Common myeloid progenitor, CD34-positive (primary cell): ENCODE data around the gene CELF2.
A peak's percentile ranks its signal among the peaks of the same experiment; 100 is the strongest.

Source experiments
- CTCF ChIA-PET: fragments of 350-600 bp; sonication (Branson Sonifier 250); formaldehyde crosslinking; loops from one replicate; lab custom pipeline; 2021; ENCODE audit warnings: antibody characterized with exemption; lab: Charles Lee
- POLR2A ChIA-PET: fragments of 350-600 bp; sonication (Branson Sonifier 250); formaldehyde crosslinking; loops from one replicate; lab custom pipeline; 2021; ENCODE audit warnings: antibody characterized with exemption; lab: Charles Lee
- DNase-seq, 3 donors: peaks; one replicate each; pipeline versions ENCODE4 v3.0.0 to v3.0.0-alpha.2; 2013
- H3K27ac ChIP-seq, 2 experiments: 1 replicate in 1 of 2; 2 replicates in 1 of 2; pipeline ENCODE4 v1.7.0; 2013; ENCODE audit warnings: inconsistent platforms in 2 of 2, low read length in 2 of 2, mild to moderate bottlenecking in 2 of 2, low read depth in 1 of 2, moderate library complexity in 1 of 2; ENCODE audit not compliant: severe bottlenecking in 2 of 2, insufficient read depth in 1 of 2, poor library complexity in 1 of 2
- H3K27me3 ChIP-seq, 5 experiments: replicated peaks in 2 of 5; 1 replicate in 3 of 5; 2 replicates in 2 of 5; pipeline versions ENCODE4 v1.6.1 to v1.7.0; 2013; ENCODE audit warnings: low read length in 4 of 5, mild to moderate bottlenecking in 2 of 5, moderate library complexity in 2 of 5, inconsistent platforms in 1 of 5; ENCODE audit not compliant: insufficient read depth in 5 of 5, control insufficient read depth in 4 of 5
- H3K36me3 ChIP-seq, 4 experiments: 1 replicate in 2 of 4; 2 replicates in 2 of 4; pipeline versions ENCODE4 v1.6.1 to v1.7.0; 2013; ENCODE audit warnings: low read length in 3 of 4, control low read depth in 1 of 4, mild to moderate bottlenecking in 1 of 4; ENCODE audit not compliant: control insufficient read depth in 4 of 4, insufficient read depth in 4 of 4
- H3K4me1 ChIP-seq, 4 experiments: 1 replicate in 3 of 4; 2 replicates in 1 of 4; pipeline versions ENCODE4 v1.6.1 to v1.7.1; 2013; ENCODE audit warnings: low read length in 3 of 4, mild to moderate bottlenecking in 3 of 4, control low read depth in 1 of 4, inconsistent platforms in 1 of 4, moderate library complexity in 1 of 4; ENCODE audit not compliant: control insufficient read depth in 4 of 4, insufficient read depth in 4 of 4; ENCODE audit errors: control extremely low read depth in 1 of 4
- H3K4me3 ChIP-seq, 7 experiments: 1 replicate in 4 of 7; 2 replicates in 3 of 7; pipeline versions ENCODE4 v1.5.1 to v1.7.0; 2013; ENCODE audit warnings: mild to moderate bottlenecking in 7 of 7, low read length in 6 of 7, moderate library complexity in 6 of 7, inconsistent platforms in 2 of 7, low read depth in 2 of 7, control low read depth in 1 of 7; ENCODE audit not compliant: insufficient read depth in 4 of 7, control insufficient read depth in 1 of 7; ENCODE audit errors: extremely low read depth in 1 of 7
- H3K9me3 ChIP-seq, 5 experiments: 1 replicate in 4 of 5; 2 replicates in 1 of 5; pipeline versions ENCODE4 v1.6.1 to v1.7.1; 2013; ENCODE audit warnings: low read length in 4 of 5, mild to moderate bottlenecking in 2 of 5, inconsistent platforms in 1 of 5, low read depth in 1 of 5, moderate library complexity in 1 of 5; ENCODE audit not compliant: control insufficient read depth in 4 of 5, insufficient read depth in 2 of 5; ENCODE audit errors: control extremely low read depth in 1 of 5
- WGBS: methylation state at CpG from one replicate; pipeline ENCODE4 v1.1.5; 2013; ENCODE audit not compliant: insufficient coverage; 5-methylcytosine and 5-hydroxymethylcytosine counted together

Gene CELF2

GRCh38 chr10:11147722-11148121, 130.1 kb downstream of the CELF2 start:
- peak overlapping the region in 3 of 7 experiments; percentile 1 to 49 (median 33) for H3K4me3 ChIP-seq
- no peaks in the 10 kb centered on the region for H3K36me3 ChIP-seq
- ChIA-PET CTCF (interaction anchor here (0.8 to 5.1 kb wide), 4 partner anchors 12 to 29 kb away, joined by 3 to 78 read pairs (median 24); no protein-coding TSS in a partner anchor), POLR2A (interaction anchor here (7.1 kb wide), 1 partner anchor 17 kb away, joined by 64 read pairs; no protein-coding TSS in a partner anchor)
- H3K9me3 ChIP-seq: no peaks in the 10 kb centered on the region
- H3K4me1 ChIP-seq: peaks cover 64 to 94% (median 86%) of the 10 kb centered on the region in 4 experiments
- 0% methylated on average over 5 of the region's 9 CpGs for WGBS
- DNase-seq: peak; percentile 81 to 90 (median 86)
- peak overlapping the region; percentile 46 to 66 for H3K27ac ChIP-seq
- no peaks in the 10 kb centered on the region for H3K27me3 ChIP-seq

DNA sequence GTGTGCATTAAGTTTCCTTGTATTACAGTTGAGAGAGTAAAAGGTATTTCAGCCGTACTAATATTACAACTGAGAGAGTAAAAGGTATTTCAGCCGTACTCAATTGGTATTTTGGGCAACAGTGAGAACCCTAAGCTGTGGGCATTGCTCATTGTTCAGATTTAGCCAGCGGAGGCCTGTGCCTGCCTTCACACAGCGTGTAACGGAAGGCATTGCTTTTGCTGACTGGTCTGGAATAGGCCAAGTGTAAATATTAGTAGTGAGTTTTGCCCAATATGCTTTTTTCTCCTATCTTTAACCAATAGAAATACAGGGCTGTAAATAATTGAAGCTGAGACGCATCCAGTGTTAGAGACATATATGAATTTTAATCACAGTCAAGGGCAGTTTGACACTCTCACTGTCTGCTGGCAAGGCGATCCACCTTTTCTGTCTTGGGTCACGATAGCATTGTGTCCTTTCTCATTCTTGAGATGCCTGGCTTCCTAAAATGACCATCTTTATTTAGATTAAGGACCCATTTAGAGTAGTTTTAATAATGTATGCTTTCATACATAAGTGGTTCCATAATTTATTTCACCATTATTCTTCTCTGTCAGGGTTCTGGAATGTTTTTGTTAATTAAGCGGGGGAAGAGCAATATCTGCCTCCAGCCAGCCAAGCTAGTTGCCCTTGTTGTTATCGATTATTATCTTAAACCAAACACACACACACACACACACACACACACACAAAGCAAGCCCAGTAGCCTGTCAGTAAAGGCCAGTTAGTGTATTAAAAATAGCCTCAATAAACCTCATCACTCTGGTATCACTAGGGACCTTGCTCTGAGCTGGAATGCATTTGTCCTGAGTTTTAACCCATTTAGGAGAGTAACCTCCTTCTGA, 130.7 kb downstream of the CELF2 start:
- POLR2A ChIA-PET: interaction anchor here (7.1 kb wide), 1 partner anchor 17 kb away, joined by 64 read pairs; no protein-coding TSS in a partner anchor
- 81% methylated on average over 2 of the region's 10 CpGs for WGBS
- Histone ChIP-seq H3K4me3 (peak overlapping the region in 3 of 7 experiments; percentile 1 to 49 (median 33)), H3K27ac (peak overlapping the region; percentile 46 to 66), H3K27me3 (no peaks in the 10 kb centered on the region), H3K4me1 (peaks cover 60 to 90% (median 81%) of the 10 kb centered on the region in 4 experiments), H3K36me3 (no peaks in the 10 kb centered on the region), H3K9me3 (no peaks in the 10 kb centered on the region)
- DNase-seq: no peak
- CTCF ChIA-PET: interaction anchor here (0.8 to 4.8 kb wide), 9 partner anchors 11 to 45 kb away, joined by 3 to 43 read pairs (median 4); no protein-coding TSS in a partner anchor

GRCh38 chr10:11149807-11150141, 132.1 kb downstream of the CELF2 start:
- H3K27ac ChIP-seq: peak overlapping the region in 1 of 2 experiments; percentile 49
- WGBS: 73% methylated on average over 2 of the region's 3 CpGs
- ChIA-PET POLR2A (interaction anchor here (1.7 to 7.1 kb wide), 2 partner anchors 11 to 15 kb away, joined by 8 to 64 read pairs; no protein-coding TSS in a partner anchor), CTCF (interaction anchor here (0.9 to 4.8 kb wide), 8 partner anchors 10 to 48 kb away, joined by 3 to 43 read pairs (median 4); no protein-coding TSS in a partner anchor)
- H3K4me3 ChIP-seq: peak overlapping the region in 1 of 7 experiments; percentile 10
- H3K36me3 ChIP-seq: no peaks in the 10 kb centered on the region
- H3K9me3 ChIP-seq: no peaks in the 10 kb centered on the region
- no peaks in the 10 kb centered on the region for H3K27me3 ChIP-seq
- H3K4me1 ChIP-seq: peaks cover 56 to 86% (median 75%) of the 10 kb centered on the region in 4 experiments
- no peak for DNase-seq

DNA sequence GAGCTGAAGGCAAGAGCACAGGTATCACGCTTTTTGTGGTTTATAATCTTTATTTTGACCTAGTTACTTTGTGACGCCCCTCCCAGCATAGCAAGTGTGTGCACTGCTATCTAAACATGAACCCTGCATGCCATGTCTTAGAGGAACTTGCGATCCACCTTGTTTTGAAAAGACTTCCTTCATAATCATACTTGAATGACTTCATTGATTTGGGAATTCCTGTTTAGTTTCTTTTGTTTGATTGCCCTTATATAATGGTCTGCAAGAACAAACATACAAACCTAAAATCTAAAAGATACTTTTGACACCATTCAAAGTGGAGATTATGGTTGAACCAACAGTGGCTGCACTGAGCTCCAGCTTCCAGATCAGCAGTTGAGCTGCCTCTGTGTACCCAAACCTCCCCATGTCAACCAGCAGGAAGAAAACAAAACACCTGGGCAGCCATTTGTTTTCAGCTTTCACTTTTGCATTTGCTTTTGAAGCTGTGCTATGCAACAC, 132.6 kb downstream of the CELF2 start:
- WGBS: 81% methylated on average over 2 of the region's 3 CpGs
- Histone ChIP-seq H3K27me3 (no peaks in the 10 kb centered on the region), H3K4me1 (peaks cover 54 to 83% (median 74%) of the 10 kb centered on the region in 4 experiments), H3K9me3 (no peaks in the 10 kb centered on the region), H3K27ac (peak overlapping the region in 1 of 2 experiments; percentile 47), H3K36me3 (no peaks in the 10 kb centered on the region), H3K4me3 (peak overlapping the region in 1 of 7 experiments; percentile 30)
- ChIA-PET POLR2A (interaction anchor here (0.6 to 7.1 kb wide), 3 partner anchors 10 to 852 kb away, joined by 3 to 64 read pairs (median 8); no protein-coding TSS in a partner anchor), CTCF (interaction anchor here (0.9 to 4.8 kb wide), 8 partner anchors 9 to 48 kb away, joined by 3 to 43 read pairs (median 4); no protein-coding TSS in a partner anchor)
- DNase-seq: peak in 1 of 3 donors; percentile 52

DNA sequence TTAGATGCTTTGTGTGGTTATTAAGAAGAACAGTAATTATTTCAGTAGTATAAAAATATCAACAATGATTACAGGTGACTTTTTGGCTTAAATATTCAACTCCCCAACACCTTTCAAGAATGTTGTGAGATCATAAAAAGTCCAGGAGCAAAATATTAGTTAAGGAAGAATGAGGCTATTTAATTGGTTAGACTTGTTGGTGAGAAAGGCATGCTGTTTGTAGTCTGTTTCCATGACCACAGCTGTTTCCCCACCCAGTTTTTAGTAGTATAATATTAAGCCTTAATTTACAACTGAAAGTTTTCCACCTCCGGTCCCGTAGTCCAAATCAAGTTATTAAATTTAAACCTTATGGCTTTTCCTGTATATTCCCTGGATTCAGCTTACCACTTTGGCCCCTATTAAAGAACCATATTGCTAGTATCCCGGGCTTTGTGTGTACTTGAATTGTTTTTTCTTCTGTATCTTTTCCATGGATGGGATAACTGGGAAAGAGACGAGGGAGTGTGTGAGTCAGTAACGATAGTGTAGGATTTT, 133.3 kb downstream of the CELF2 start:
- peaks cover 50 to 77% (median 67%) of the 10 kb centered on the region in 4 experiments for H3K4me1 ChIP-seq
- 100% methylated on average over 1 of the region's 5 CpGs for WGBS
- H3K27me3 ChIP-seq: no peaks in the 10 kb centered on the region
- peak overlapping the region in 1 of 2 experiments; percentile 47 for H3K27ac ChIP-seq
- DNase-seq: peak in 2 of 3 donors; percentile 51 to 60
- no peaks in the 10 kb centered on the region for H3K9me3 ChIP-seq
- no peaks in the 10 kb centered on the region for H3K36me3 ChIP-seq
- POLR2A ChIA-PET: interaction anchor here (1.7 to 7.1 kb wide), 2 partner anchors 10 to 14 kb away, joined by 8 to 64 read pairs; no protein-coding TSS in a partner anchor
- CTCF ChIA-PET: interaction anchor here (1.2 to 4.8 kb wide), 4 partner anchors 9 to 37 kb away, joined by 3 to 43 read pairs (median 22); no protein-coding TSS in a partner anchor
- H3K4me3 ChIP-seq: no peak overlapping the region

DNA sequence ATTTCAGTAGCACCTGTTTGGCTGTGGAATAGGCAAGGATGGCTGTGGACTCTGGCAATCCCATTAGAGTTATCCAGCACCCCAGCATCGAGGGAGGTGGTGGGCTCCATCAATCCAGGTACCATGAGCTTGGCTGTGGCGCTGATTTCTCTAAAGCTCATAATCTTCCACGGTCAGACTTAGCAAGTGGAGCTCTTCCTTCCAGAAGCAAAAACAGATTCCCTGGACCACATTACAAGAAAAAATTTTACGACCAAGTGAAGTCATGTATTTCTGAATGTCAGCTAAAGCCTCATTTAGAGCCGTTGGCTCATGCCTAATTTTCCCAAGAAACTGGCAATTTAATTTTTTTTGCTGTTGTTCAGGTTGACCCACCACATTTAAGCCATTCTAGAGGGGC, 135.1 kb downstream of the CELF2 start:
- no peak for DNase-seq
- H3K4me1 ChIP-seq: peaks cover 37 to 64% (median 53%) of the 10 kb centered on the region in 4 experiments
- ChIA-PET CTCF (interaction anchor here (1.0 kb wide), 2 partner anchors 12 to 17 kb away, joined by 3 read pairs; no protein-coding TSS in a partner anchor), POLR2A (interaction anchor here (0.6 to 1.4 kb wide), 4 partner anchors 9 to 21 kb away, joined by 3 to 5 read pairs (median 4); no protein-coding TSS in a partner anchor)
- no peaks in the 10 kb centered on the region for H3K9me3 ChIP-seq
- H3K4me3 ChIP-seq: no peak overlapping the region
- 98% methylated on average over 4 of the region's 5 CpGs for WGBS
- H3K36me3 ChIP-seq: no peaks in the 10 kb centered on the region
- H3K27me3 ChIP-seq: no peaks in the 10 kb centered on the region
- H3K27ac ChIP-seq: no peak overlapping the region
